GM18508 (cell line): Measurements from ENCODE around the gene HBG2.
"Not testable (repeated sequence)": the region's sequence is repeated elsewhere in the genome, so short reads cannot be mapped to it uniquely, and the experiment has no call there.

ENCODE experiments used
- ATAC-seq: cut with Tn5 transposase; IDR thresholded peaks from one replicate; pipeline ENCODE4 v1.9.1; 2021; ENCODE audit warnings: moderate number of reproducible peaks; ENCODE audit not compliant: insufficient read depth, unreplicated experiment

HBG2 gene

GRCh38 chr11:5283086-5283485 is 28.5 kb upstream of the HBG2 start:
- ATAC-seq, result no peak

GRCh38 chr11:5282628-5283027 is 28.0 kb upstream of the HBG2 start:
- no peak for ATAC-seq

- no peak for ATAC-seq
Observed at GRCh38 chr11:5281596-5281995, 27.0 kb upstream of the HBG2 start.

GRCh38 chr11:5280582-5281102 is 26.1 kb upstream of the HBG2 start:
- peak; percentile 91 for ATAC-seq

- no peak for ATAC-seq
Observed at GRCh38 chr11:5279471-5280090, 25.0 kb upstream of the HBG2 start.

- no peak for ATAC-seq
Observed at GRCh38 chr11:5277807-5278382, 23.3 kb upstream of the HBG2 start.

GRCh38 chr11:5276697-5277096 is 22.1 kb upstream of the HBG2 start:
- no peak for ATAC-seq

- no peak for ATAC-seq
Observed at GRCh38 chr11:5275369-5276110, 21.0 kb upstream of the HBG2 start.

- ATAC-seq, result no peak
Observed at GRCh38 chr11:5274395-5274794, 19.8 kb upstream of the HBG2 start.

- ATAC-seq, result no peak
Observed at GRCh38 chr11:5272395-5273017, 17.9 kb upstream of the HBG2 start.

- no peak for ATAC-seq
Observed at GRCh38 chr11:5269715-5270147, 15.2 kb upstream of the HBG2 start, which contains the start of gene HBE1. Gene HBE1 (minus strand): TSS chr11:5269945. CDS start chr11:5269890, 55 bp downstream.

- ATAC-seq, result no peak
Observed at GRCh38 chr11:5267033-5267563, 12.5 kb upstream of the HBG2 start.

- no peak for ATAC-seq
Observed at GRCh38 chr11:5266609-5267008, 12.0 kb upstream of the HBG2 start.

GRCh38 chr11:5265832-5266231 is 11.3 kb upstream of the HBG2 start:
- ATAC-seq, result no peak

- no peak for ATAC-seq
Observed at GRCh38 chr11:5258543-5259262, 4.1 kb upstream of the HBG2 start.

GRCh38 chr11:5257296-5257695 is 2.7 kb upstream of the HBG2 start:
- ATAC-seq, result no peak

GRCh38 chr11:5254023-5254422 is 558 bp downstream of the HBG2 start:
- ATAC-seq, result not testable (repeated sequence)

GRCh38 chr11:5253440-5253839 is 1.1 kb downstream of the HBG2 start:
- not testable (repeated sequence) for ATAC-seq

GRCh38 chr11:5252919-5253265 is 1.7 kb downstream of the HBG2 start:
- ATAC-seq, result no peak
